ENCODE results near the gene OSBPL2. TPM values are rescaled to one million over a fixed set of nuclear protein-coding genes. Genes with fewer than 3 reads are reported as not detected.

OSBPL2 gene
- total RNA-seq, 2 experiments from 2014 or later = 30.2 to 30.9 TPM

- Mint-ChIP-seq H3K27me3 (peaks cover 8% of the 10 kb centered on the region), H3K27ac (no peak overlapping the region), H3K9me3 (no peaks in the 10 kb centered on the region), H3K36me3 (ENCODE audit: low read depth) (no peaks in the 10 kb centered on the region), H3K4me1 (no peaks in the 10 kb centered on the region), H3K4me3 (no peak overlapping the region)
- CTCF ChIA-PET = interaction anchor here (1.2 kb wide), 1 partner anchor 12 kb away, joined by 6 read pairs; no protein-coding TSS in a partner anchor
- DNase-seq = no peak
- POLR2A ChIA-PET = no interaction called here
These were observed 99.9 kb downstream of the OSBPL2 start for GRCh38 chr20:62338294-62338620.

GRCh38 chr20:62339647-62340062 is 101.3 kb downstream of the OSBPL2 start:
- Mint-ChIP-seq H3K27me3 (peaks cover 8% of the 10 kb centered on the region), H3K36me3 (ENCODE audit: low read depth) (no peaks in the 10 kb centered on the region), H3K4me1 (no peaks in the 10 kb centered on the region), H3K9me3 (no peaks in the 10 kb centered on the region), H3K27ac (no peak overlapping the region), H3K4me3 (no peak overlapping the region)
- DNase-seq = no peak
- ChIA-PET POLR2A (no interaction called here), CTCF (interaction anchor here (1.2 kb wide), 1 partner anchor 52 kb away, joined by 4 read pairs; no protein-coding TSS in a partner anchor)

DNA sequence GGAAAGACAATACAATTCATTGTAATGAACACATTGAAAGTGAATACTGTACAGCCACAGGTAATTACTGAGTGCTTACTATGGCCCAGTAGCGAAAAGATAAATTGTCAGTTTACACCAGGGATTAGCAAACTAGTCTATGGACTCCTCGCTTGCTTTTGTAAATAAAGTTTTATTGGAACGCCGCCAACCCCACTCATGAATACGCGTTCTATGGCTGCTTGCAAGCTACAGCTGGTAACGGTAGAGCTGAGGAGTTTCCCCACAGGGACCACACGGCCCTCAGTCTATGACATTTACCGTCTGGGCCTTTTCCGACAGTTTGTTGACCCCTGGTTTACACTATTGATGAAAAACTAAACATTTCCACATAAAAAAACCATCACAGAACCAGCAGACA is 104.6 kb downstream of the OSBPL2 start:
- H3K36me3 Mint-ChIP-seq (ENCODE audit: low read depth) = no peaks in the 10 kb centered on the region
- no peak for DNase-seq
- no peak overlapping the region for H3K27ac Mint-ChIP-seq
- H3K4me3 Mint-ChIP-seq = no peak overlapping the region
- ChIA-PET CTCF (no interaction called here), POLR2A (no interaction called here)
- peaks cover 1% of the 10 kb centered on the region for H3K9me3 Mint-ChIP-seq
- H3K27me3 Mint-ChIP-seq = peaks cover 8% of the 10 kb centered on the region
- no peaks in the 10 kb centered on the region for H3K4me1 Mint-ChIP-seq

DNA sequence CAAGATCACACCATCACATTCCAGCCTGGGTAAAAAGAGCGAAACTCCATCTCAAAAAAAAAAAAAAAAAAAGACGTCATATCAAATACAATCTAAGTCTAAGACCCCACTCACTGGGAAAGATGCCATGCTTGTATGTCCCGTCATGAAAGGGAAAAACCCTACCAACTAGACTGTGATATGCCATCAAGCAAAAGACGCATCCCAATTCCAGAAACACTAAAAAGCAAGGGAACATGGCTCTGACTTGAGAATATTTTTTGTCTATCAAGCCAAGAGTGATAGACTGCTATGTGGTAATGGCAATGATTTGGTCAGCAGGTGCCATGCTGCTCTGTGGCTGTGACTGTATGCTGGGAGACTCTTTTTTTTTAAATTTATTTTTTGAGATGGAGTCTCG is 105.8 kb downstream of the OSBPL2 start:
- Mint-ChIP-seq H3K9me3 (peaks cover 8% of the 10 kb centered on the region), H3K4me3 (no peak overlapping the region), H3K4me1 (no peaks in the 10 kb centered on the region), H3K36me3 (ENCODE audit: low read depth) (peaks cover 3% of the 10 kb centered on the region), H3K27me3 (peaks cover 8% of the 10 kb centered on the region), H3K27ac (no peak overlapping the region)
- no peak for DNase-seq
- ChIA-PET CTCF (interaction anchor here (0.6 kb wide), 1 partner anchor 38 kb away, joined by 4 read pairs; no protein-coding TSS in a partner anchor), POLR2A (no interaction called here)

DNA sequence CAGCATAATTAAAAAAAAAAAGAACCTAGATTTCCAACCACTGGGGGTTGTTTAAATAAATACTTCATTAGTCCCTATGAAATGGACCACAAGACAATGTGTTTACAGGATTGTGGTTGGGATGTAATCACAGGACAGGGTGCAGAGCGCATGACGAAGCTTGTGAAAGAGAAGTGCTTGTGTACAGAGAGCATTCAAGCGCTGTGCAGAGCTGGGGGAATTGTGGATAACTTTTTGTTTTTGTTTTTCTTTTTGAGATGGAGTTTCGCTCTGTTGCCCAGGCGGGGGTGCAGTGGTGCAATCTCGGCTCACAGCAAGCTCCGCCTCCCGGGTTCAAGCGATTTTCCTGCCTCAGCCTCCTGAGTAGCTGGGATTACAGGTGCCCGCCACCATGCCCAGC is 106.5 kb downstream of the OSBPL2 start:
- no peak overlapping the region for H3K4me3 Mint-ChIP-seq
- CTCF ChIA-PET = no interaction called here
- peaks cover 11% of the 10 kb centered on the region for H3K9me3 Mint-ChIP-seq
- no peak for DNase-seq
- peaks cover 2% of the 10 kb centered on the region for H3K4me1 Mint-ChIP-seq
- no peak overlapping the region for H3K27ac Mint-ChIP-seq
- peaks cover 3% of the 10 kb centered on the region for H3K36me3 Mint-ChIP-seq (ENCODE audit: low read depth)
- POLR2A ChIA-PET = no interaction called here
- H3K27me3 Mint-ChIP-seq = peaks cover 3% of the 10 kb centered on the region

Small RNA genes lying within 50 kb of the gene (microRNA-seq; reads per million reads assigned to microRNA genes)
- not detected for gene MIR4758 (ENCODE audit: borderline microRNAs expressed, borderline replicate concordance)

Other genes with a start within 250 kb of the OSBPL2 start
- gene TAF4, start 172.6 kb upstream of the OSBPL2 start, total RNA-seq = 10 to 100 TPM; 24.2 to 32.0 TPM
- gene LSM14B, start 116.0 kb upstream of the OSBPL2 start, total RNA-seq = 10 to 100 TPM; 42.6 to 47.1 TPM
- 100 to 1,000 TPM; 250 to 306 TPM for gene PSMA7, start 95.1 kb upstream of the OSBPL2 start, total RNA-seq
- gene SS18L1, start 94.8 kb upstream of the OSBPL2 start, total RNA-seq = 10 to 100 TPM; 17.3 to 19.7 TPM
- 10 to 100 TPM; 33.6 to 37.3 TPM for gene MTG2, start 55.5 kb upstream of the OSBPL2 start, total RNA-seq
- not detected for gene HRH3, start 18.2 kb upstream of the OSBPL2 start, total RNA-seq
- gene ADRM1, start 64.5 kb downstream of the OSBPL2 start, total RNA-seq = 10 to 100 TPM; 86.1 to 90.1 TPM
- under 1 TPM; 0.64 to 0.67 TPM for gene LAMA5, start 128.8 kb downstream of the OSBPL2 start, total RNA-seq
- 1,000 to 10,000 TPM; 1,391 to 1,979 TPM for gene RPS21, start 148.6 kb downstream of the OSBPL2 start, total RNA-seq
- 10 to 100 TPM; 19.1 to 22.5 TPM for gene CABLES2, start 168.8 kb downstream of the OSBPL2 start, total RNA-seq
- gene RBBP8NL, start 189.0 kb downstream of the OSBPL2 start, total RNA-seq = not detected
- not detected for gene GATA5, start 237.5 kb downstream of the OSBPL2 start, total RNA-seq